Pulmonary artery endothelial cell (primary cell): ENCODE measurements around the gene FAM184B. TPM values are rescaled to one million over a fixed set of nuclear protein-coding genes. Genes with fewer than 3 reads are reported as not detected.

Experiments
- DNase-seq: peaks from one replicate; pipeline ENCODE4 v3.0.0-alpha.2; 2011; ENCODE audit warnings: low read depth, low spot score
- total RNA-seq: library from RNA; depleted of rRNA; stranded (reverse); fragments of >200 nt; gene quantifications from 2 replicates; pipeline ENCODE4 v1.2.3, GENCODE V29; 2014

FAM184B gene
- total RNA-seq, 1 donor from 2014 or later = not detected

DNA sequence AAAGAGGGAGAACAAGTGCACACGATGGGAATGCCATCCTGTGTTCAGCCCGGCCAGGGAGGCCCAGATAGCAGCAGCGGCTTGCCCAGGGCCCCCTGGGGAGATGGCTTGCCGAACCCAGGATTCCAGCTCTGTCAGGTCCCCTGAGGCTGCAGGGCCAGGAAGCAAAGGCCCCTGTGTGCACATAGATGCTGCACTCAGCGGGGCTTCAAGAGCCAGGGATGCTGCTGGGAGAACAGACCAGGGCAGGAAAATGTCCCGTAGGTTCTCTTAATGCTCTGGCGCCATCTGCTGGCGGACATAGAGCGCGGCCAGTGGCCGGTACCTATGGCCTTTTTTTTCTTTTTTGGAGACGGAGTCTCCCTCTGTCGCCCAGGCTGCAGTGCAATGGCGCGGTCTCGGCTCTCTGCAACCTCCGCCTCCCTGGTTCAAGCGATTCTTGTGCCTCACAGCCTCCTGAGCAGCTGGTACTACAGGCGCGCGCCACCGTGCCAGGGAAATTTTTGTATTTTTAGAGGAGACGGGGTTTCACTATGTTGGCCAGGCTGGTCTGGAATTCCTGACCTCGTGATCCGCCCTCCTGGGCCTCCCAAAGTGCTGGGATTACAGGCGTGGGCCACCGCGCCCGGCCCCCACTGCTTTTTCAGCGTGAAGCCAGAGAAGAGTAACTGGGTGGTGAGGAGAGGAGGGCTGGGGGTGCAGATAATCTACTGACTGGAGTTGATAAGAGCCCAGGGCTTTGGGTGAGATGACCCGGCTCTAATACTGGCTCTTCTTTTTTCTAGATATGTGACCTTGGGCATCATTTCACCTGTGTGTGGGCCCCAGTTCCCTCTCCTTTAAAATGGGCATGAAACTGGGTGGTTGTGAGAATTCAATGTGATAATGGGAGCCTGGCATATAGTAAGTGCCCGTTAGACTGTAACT, 144.5 kb downstream of the FAM184B start:
- peak; percentile 19 for DNase-seq

DNA sequence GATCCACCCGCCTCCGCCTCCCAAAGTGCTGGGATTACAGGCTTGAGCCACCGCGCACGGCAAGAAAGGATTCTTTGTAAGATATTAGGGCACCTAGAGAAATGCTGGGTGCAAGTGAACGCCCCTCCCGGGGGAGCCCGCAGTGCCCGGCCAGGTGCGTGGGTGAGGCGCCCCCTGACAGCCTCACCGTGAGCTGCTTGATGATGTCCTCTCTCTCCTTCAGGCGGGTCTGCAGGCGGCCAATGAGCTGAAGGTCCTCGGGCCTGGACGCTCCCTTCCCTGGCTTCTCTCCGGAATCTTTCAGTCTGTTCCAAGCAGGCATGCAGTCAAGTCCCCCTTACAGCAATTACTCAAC, 145.1 kb downstream of the FAM184B start:
- DNase-seq = no peak

DNA sequence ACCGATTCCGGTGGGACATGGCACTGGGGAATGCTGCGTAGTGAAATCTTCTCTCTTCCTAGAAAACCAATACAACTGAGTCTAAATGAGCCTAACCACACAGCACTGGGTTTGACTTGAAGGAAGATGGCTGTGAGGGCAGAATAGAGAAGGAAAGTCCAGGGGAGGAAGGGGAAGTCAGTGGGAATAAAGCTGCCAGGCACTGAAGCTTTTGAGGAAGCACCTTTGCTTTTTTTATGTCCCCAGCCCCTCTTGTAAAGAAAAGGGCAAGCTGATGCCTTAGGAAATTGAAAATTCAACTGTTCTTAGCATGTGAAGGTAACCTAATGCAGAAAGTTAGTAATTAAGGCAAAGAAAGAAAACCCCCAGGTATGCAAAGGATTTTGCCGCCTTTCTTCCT, 146.4 kb downstream of the FAM184B start:
- DNase-seq = no peak

GRCh38 chr4:17633600-17633999, 147.8 kb downstream of the FAM184B start:
- DNase-seq = no peak

DNA sequence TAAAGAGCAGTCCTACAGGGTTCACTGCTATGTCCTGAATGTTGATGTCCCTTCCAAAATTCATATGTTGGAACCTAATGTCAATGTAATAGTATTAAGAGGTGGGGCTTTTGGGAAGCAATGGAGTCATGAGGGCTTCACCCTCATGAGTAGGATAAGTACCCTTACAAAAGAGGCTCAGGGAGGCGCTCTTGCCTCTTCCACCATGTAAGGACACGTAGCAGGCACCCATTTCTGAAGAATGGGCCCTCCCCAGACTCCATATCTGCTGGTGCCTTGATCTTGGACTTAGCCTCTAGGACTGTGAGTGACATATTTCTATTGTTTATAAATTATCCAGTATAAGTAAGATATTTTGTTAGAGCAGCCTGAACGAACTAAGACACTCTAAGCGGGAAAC, 151.2 kb downstream of the FAM184B start:
- no peak for DNase-seq

GRCh38 chr4:17624821-17625220, 156.6 kb downstream of the FAM184B start:
- DNase-seq = no peak

DNA sequence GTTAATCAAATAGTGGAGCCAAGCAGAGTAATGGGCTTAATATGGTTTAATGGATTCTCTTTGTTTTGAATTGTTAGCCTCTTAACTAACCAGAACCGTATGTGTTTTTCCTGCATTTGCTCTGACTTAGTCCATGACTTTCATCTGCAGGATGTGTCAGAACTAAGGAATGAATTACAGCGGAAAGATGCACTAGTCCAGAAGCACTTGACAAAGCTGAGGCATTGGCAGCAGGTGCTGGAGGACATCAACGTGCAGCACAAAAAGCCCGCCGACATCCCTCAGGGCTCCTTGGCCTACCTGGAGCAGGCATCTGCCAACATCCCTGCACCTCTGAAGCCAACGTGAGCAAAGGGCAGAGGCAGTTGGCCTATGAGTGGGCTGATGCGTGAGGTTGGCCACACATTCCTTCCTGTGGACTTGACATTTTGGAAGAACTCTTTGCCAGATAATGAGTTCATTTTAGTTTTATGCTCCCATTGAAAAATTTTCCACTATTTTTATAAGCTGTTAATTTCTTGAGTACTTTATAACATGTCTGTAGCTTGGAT, 157.9 kb downstream of the FAM184B start:
- DNase-seq = no peak

GRCh38 chr4:17619416-17620105, 161.9 kb downstream of the FAM184B start:
- DNase-seq = no peak

GRCh38 chr4:17618926-17619325, 162.5 kb downstream of the FAM184B start:
- no peak for DNase-seq

- DNase-seq = no peak
Observed at GRCh38 chr4:17616283-17616682, 165.1 kb downstream of the FAM184B start.

DNA sequence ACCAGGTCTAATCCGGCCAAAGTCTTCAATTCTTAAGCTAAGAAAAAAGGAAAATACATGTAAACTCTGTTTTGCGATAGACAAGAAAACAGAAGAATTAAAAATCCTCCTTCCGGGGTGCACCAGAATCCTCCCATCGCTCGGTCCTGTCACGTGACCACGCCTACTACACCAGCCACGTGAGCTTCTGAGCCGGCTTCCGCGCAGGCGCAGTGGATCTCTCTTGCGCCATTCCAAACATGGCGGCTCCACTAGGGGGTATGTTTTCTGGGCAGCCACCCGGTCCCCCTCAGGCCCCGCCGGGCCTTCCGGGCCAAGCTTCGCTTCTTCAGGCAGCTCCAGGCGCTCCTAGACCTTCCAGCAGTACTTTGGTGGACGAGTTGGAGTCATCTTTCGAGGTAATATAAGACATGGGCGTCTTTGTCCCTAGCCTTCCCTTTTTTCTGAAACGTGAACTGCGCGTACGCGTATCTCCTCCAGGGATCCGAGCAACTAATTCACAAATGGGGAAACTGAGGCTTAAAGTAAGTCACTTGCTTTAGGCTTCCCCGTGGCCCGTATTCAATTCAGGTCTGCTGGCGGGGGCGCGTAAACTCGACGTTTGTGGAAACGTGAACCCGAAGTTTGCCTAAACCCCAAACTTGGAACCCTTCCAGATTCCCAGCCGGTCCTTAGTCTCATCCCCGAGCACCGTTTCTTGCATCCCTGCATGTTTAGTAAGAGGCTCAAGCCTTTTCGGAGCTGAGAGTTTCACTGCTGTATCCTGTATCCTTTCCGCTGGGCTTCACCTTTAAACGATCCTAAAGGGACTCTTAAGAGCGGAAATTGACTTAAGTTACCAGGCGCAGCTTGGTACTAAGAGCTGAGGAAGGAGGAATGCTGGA, 166.8 kb downstream of the FAM184B start, which contains the start of gene MED28:
Gene MED28, plus strand, starts transcription at position 226 of the 884 bp plus-strand sequence. Its CDS starts 14 bp downstream, at position 240.
- DNase-seq = peak; percentile 69

DNA sequence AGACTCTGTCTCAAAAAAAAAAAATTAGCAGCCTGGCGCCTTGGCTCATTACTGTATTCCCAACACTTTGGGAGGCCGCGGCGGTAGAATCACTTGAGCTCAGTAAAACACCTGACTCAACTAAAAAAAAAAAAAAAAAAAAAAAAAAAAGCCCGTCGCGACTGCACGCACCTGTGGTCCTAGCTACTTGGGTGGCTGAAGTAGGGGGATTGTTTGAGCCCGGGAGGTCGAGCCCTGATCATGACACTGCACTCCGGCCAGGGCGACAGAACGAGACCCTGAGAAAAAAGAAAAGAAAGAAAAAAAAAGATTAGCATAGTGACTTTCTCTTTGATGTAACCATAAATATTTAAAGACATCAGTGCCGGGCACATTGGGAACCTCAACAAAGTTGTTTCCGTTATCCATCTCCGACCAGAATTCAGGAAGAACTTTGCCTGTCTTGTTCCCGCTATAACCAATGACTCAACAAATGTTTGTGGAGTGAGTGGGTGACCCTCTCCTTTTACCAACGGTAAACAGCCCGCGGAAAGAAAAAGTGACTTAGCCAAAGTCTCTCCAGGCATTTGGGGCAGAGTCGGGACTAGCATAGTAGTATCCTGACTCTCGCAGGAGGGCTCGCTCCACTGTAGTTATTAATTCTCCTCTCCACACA, 167.5 kb downstream of the FAM184B start:
- no peak for DNase-seq

DNA sequence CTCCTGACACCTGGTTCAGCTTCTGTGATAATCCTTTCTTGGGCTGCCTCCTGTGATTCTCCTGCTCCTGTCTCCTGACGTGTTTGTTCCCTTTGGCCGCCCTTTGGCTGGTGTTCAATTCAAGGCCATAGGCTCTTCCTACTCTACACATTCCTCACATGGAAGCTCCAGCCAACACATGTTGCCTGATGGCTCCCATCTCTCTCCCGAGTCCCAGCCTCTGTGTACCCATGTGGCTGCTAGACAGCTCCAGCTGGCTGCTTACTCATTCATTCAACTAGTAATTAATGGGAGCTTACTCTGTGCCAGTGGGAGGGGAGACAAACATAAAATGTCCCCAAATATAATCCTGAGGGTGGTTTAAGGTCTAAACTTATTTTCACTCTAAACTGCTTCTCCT, 176.2 kb downstream of the FAM184B start:
- DNase-seq = no peak

- no peak for DNase-seq
Observed at GRCh38 chr4:17599826-17600225, 181.6 kb downstream of the FAM184B start.

- DNase-seq = no peak
Observed at GRCh38 chr4:17597517-17597916, 183.9 kb downstream of the FAM184B start.

GRCh38 chr4:17595471-17596005, 185.9 kb downstream of the FAM184B start:
- no peak for DNase-seq

- no peak for DNase-seq
Observed at GRCh38 chr4:17589355-17589754, 192.1 kb downstream of the FAM184B start.

DNA sequence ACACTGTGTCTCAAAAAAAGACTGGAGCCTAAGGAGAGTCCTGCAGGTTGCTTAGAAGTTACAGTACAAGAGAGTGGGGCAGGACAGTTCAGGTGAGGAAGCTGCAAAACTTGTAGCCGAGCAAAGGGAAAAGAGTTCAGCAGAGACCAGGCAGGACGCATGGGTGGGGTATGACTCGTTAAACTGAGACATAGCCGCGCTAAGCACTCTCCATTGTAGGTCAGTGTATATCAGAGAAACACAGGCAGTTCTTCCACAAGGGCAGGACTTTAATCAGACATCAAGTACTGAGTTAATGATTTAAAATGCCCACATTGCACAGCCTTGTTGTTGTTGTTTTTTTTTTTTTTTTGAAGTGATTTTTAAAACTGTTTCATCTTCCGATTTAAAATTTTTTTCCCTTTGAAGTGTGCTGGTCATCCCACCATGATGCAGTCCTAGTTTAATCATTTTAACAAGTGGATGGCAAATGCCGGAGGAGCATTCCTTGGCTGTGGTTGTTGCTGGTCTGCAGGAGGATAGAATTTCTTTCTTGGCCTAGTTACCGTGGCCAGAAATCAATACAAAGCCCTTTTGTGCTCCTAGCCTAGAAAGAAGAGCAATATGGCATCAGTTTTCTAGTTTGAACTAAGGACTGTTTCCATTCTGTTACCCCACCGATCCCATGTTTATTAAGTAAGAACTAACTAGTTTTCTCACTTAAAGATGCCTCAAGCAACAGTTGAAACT, 194.2 kb downstream of the FAM184B start:
- no peak for DNase-seq

GRCh38 chr4:17584521-17585213, 196.8 kb downstream of the FAM184B start:
- DNase-seq = no peak
